ENCODE data around the gene PCNX2. TPM values are rescaled to one million over a fixed set of nuclear protein-coding genes. Genes with fewer than 3 reads are reported as not detected.
A peak's percentile ranks its signal among the peaks of the same experiment; 100 is the strongest.
"Not testable (repeated sequence)": the region's sequence is repeated elsewhere in the genome, so short reads cannot be mapped to it uniquely, and the experiment has no call there.

PCNX2 gene
- total and polyA plus RNA-seq, 2 experiments from 2014 or later, result 3.9 to 11.0 TPM

- Histone ChIP-seq H3K9me2 (replicated peaks; ENCODE audit: insufficient read depth) (no peaks in the 10 kb centered on the region), H2AFZ (no peak overlapping the region), H3K9me3 (ENCODE audit: low read depth) (no peaks in the 10 kb centered on the region), H3K4me3 (no peak overlapping the region), H3K4me1 (ENCODE audit: insufficient read depth) (peaks cover 17% of the 10 kb centered on the region), H3K27ac (peak overlapping the region; percentile 90), H3K36me3 (replicated peaks; ENCODE audit: insufficient read depth, low read depth) (no peaks in the 10 kb centered on the region), H3K4me2 (no peak overlapping the region), H4K20me1 (ENCODE audit: insufficient read depth, poor library complexity, severe bottlenecking) (no peaks in the 10 kb centered on the region), H3K79me2 (no peaks in the 10 kb centered on the region), H3K27me3 (no peaks in the 10 kb centered on the region)
- TF ChIP-seq EZH2 (IDR thresholded peaks at IDR 0.05; ENCODE audit: borderline replicate concordance) (no peak), CTCF (IDR thresholded peaks at IDR 0.05; ENCODE audit: poor library complexity) (no peak), EZH2phosphoT487 (IDR thresholded peaks at IDR 0.05; ENCODE audit: low read depth, severe bottlenecking, unreplicated experiment) (no peak)
- WGBS (ENCODE audit: low lambda C conversion rate, missing lambda C conversion rate), result 100% methylated on average over 2 of the region's 2 CpGs
- DNase-seq (ENCODE audit: low spot score), result no peak
Measured at GRCh38 chr1:233111731-233112130, 183.8 kb downstream of the PCNX2 start.

- Histone ChIP-seq H3K27ac (no peak overlapping the region), H2AFZ (no peak overlapping the region), H3K27me3 (no peaks in the 10 kb centered on the region), H3K4me3 (no peak overlapping the region), H3K4me1 (ENCODE audit: insufficient read depth) (peaks cover 17% of the 10 kb centered on the region), H3K36me3 (replicated peaks; ENCODE audit: insufficient read depth, low read depth) (no peaks in the 10 kb centered on the region), H4K20me1 (ENCODE audit: insufficient read depth, poor library complexity, severe bottlenecking) (no peaks in the 10 kb centered on the region), H3K79me2 (no peaks in the 10 kb centered on the region), H3K4me2 (no peak overlapping the region), H3K9me3 (ENCODE audit: low read depth) (no peaks in the 10 kb centered on the region), H3K9me2 (replicated peaks; ENCODE audit: insufficient read depth) (no peaks in the 10 kb centered on the region)
- no peak for DNase-seq (ENCODE audit: low spot score)
- TF ChIP-seq EZH2 (IDR thresholded peaks at IDR 0.05; ENCODE audit: borderline replicate concordance) (no peak), EZH2phosphoT487 (IDR thresholded peaks at IDR 0.05; ENCODE audit: low read depth, severe bottlenecking, unreplicated experiment) (no peak), CTCF (IDR thresholded peaks at IDR 0.05; ENCODE audit: poor library complexity) (no peak)
- WGBS (ENCODE audit: low lambda C conversion rate, missing lambda C conversion rate), result 79% methylated on average over 6 of the region's 6 CpGs
Measured at GRCh38 chr1:233109096-233109495, 186.4 kb downstream of the PCNX2 start.

GRCh38 chr1:233107716-233108130 lies 187.8 kb downstream of the PCNX2 start:
- not testable (repeated sequence) for H3K9me3 ChIP-seq (ENCODE audit: low read depth); H3K4me3 ChIP-seq; H3K79me2 ChIP-seq; H3K9me2 ChIP-seq (replicated peaks; ENCODE audit: insufficient read depth); H3K27me3 ChIP-seq; H2AFZ ChIP-seq; H3K4me1 ChIP-seq (ENCODE audit: insufficient read depth); H3K36me3 ChIP-seq (replicated peaks; ENCODE audit: insufficient read depth, low read depth); H4K20me1 ChIP-seq (ENCODE audit: insufficient read depth, poor library complexity, severe bottlenecking); H3K4me2 ChIP-seq
- H3K27ac ChIP-seq, result peak overlapping the region; percentile 15
- DNase-seq (ENCODE audit: low spot score), result peak; percentile 22
- WGBS (ENCODE audit: low lambda C conversion rate, missing lambda C conversion rate), result 97% methylated on average over 6 of the region's 6 CpGs

- no peak for TF ChIP-seq EZH2 (IDR thresholded peaks at IDR 0.05; ENCODE audit: borderline replicate concordance)
- TF ChIP-seq CTCF (IDR thresholded peaks at IDR 0.05; ENCODE audit: poor library complexity), result no peak
- TF ChIP-seq EZH2phosphoT487 (IDR thresholded peaks at IDR 0.05; ENCODE audit: low read depth, severe bottlenecking, unreplicated experiment), result no peak
- Histone ChIP-seq H3K4me2 (no peak overlapping the region), H3K4me3 (no peak overlapping the region), H3K4me1 (ENCODE audit: insufficient read depth) (peaks cover 3% of the 10 kb centered on the region), H3K9me2 (replicated peaks; ENCODE audit: insufficient read depth) (no peaks in the 10 kb centered on the region), H3K9me3 (ENCODE audit: low read depth) (no peaks in the 10 kb centered on the region), H2AFZ (no peak overlapping the region), H3K27me3 (no peaks in the 10 kb centered on the region), H3K27ac (peak overlapping the region; percentile 15), H3K79me2 (no peaks in the 10 kb centered on the region), H4K20me1 (ENCODE audit: insufficient read depth, poor library complexity, severe bottlenecking) (no peaks in the 10 kb centered on the region), H3K36me3 (replicated peaks; ENCODE audit: insufficient read depth, low read depth) (no peaks in the 10 kb centered on the region)
- 55% methylated on average over 1 of the region's 1 CpG for WGBS (ENCODE audit: low lambda C conversion rate, missing lambda C conversion rate)
- DNase-seq (ENCODE audit: low spot score), result no peak
Measured at GRCh38 chr1:233107130-233107660, 188.3 kb downstream of the PCNX2 start.

Measured in hepatocyte (in vitro differentiated cells).